CD4-positive, alpha-beta T cell (primary cell): ENCODE data around the gene MLXIPL. TPM values are rescaled to one million over a fixed set of nuclear protein-coding genes. Genes with fewer than 3 reads are reported as not detected.

ENCODE experiments used
- ATAC-seq: fragments of 200-7000 bp; cut with Tn5 transposase; one replicate; pipeline ENCODE4 v1.10.0; 2022; ENCODE audit warnings: mild to moderate bottlenecking; ENCODE audit not compliant: poor library complexity
- CTCF ChIA-PET: fragments of 350-600 bp; sonication (Branson Sonifier 250); formaldehyde crosslinking; loops from one replicate; lab custom pipeline; 2021; ENCODE audit warnings: antibody characterized with exemption, inconsistent platforms; lab: Charles Lee
- POLR2A ChIA-PET: fragments of 350-600 bp; sonication (Branson Sonifier 250); formaldehyde crosslinking; loops from one replicate; lab custom pipeline; 2021; ENCODE audit warnings: antibody characterized with exemption, inconsistent platforms; lab: Charles Lee
- DNase-seq, 14 experiments: peaks; one replicate each; pipeline ENCODE4 v3.0.0-alpha.2; 2013 to 2020; ENCODE audit warnings: mixed read lengths in 2 of 14
- H3K27ac ChIP-seq, 2 donors: one replicate each; pipeline versions ENCODE4 v1.5.1 to v1.7.0; 2013; ENCODE audit warnings: low read length in 2 of 2, low read depth in 1 of 2, mild to moderate bottlenecking in 1 of 2
- H3K27me3 ChIP-seq, 2 experiments: 1 replicate in 1 of 2; 2 replicates in 1 of 2; pipeline versions ENCODE4 v1.6.1 to v1.7.0; 2013; ENCODE audit warnings: low read length in 2 of 2, control low read depth in 1 of 2, mild to moderate bottlenecking in 1 of 2, moderate library complexity in 1 of 2; ENCODE audit not compliant: insufficient read depth in 2 of 2, control insufficient read depth in 1 of 2
- H3K36me3 ChIP-seq: one replicate; pipeline ENCODE4 v1.6.1; 2013; ENCODE audit warnings: low read length, control low read depth; ENCODE audit not compliant: insufficient read depth
- H3K4me1 ChIP-seq: one replicate; pipeline ENCODE4 v1.6.1; 2013; ENCODE audit warnings: low read length, control low read depth; ENCODE audit not compliant: insufficient read depth
- H3K4me3 ChIP-seq: one replicate; pipeline ENCODE4 v1.5.1; 2013; ENCODE audit warnings: mild to moderate bottlenecking, low read length, moderate library complexity
- H3K9me3 ChIP-seq, 2 experiments: 1 replicate in 1 of 2; 2 replicates in 1 of 2; pipeline versions ENCODE4 v1.6.1 to v1.7.0; 2013; ENCODE audit warnings: low read length in 2 of 2, mild to moderate bottlenecking in 2 of 2, control low read depth in 1 of 2, moderate library complexity in 1 of 2; ENCODE audit not compliant: control insufficient read depth in 1 of 2, insufficient read depth in 1 of 2
- H3K27ac Mint-ChIP-seq: one replicate; pipeline ENCODE4 v1.8.0; 2020; ENCODE audit warnings: mixed read lengths
- H3K27me3 Mint-ChIP-seq: one replicate; pipeline ENCODE4 v1.8.0; 2021; ENCODE audit warnings: mixed read lengths
- H3K36me3 Mint-ChIP-seq: one replicate; pipeline ENCODE4 v1.8.0; 2021; ENCODE audit warnings: low read depth, mixed read lengths
- H3K4me1 Mint-ChIP-seq: one replicate; pipeline ENCODE4 v1.8.0; 2021; ENCODE audit warnings: low read depth, mixed read lengths
- H3K4me3 Mint-ChIP-seq: one replicate; pipeline ENCODE4 v1.8.0; 2020; ENCODE audit warnings: mild to moderate bottlenecking, mixed read lengths
- H3K9me3 Mint-ChIP-seq: one replicate; pipeline ENCODE4 v1.8.0; 2020; ENCODE audit warnings: mixed read lengths
- CTCF ChIP-seq: fragments of 200-600 bp; IDR thresholded peaks from one replicate; pipeline ENCODE4 v1.8.0; 2022; ENCODE audit warnings: antibody characterized with exemption, mild to moderate bottlenecking
- intact Hi-C, 2 experiments: fragments of 100-400 bp; cut with DNase I in 1 of 2; cut with micrococcal nuclease in 1 of 2; formaldehyde crosslinking; loops; one replicate each; pipeline versions ENCODE4 v1.15.1 to v1.9.0; 2023 to 2025; cut with DNase I, micrococcal nuclease
- total RNA-seq, 174 experiments: library from RNA in 2 of 174; stranded (reverse) in 2 of 174; gene quantifications; one replicate each; pipeline ENCODE4 v1.2.3 and lab custom pipeline; 2021 to 2026

MLXIPL gene
- total RNA-seq, 2 experiments from 2014 or later: not detected

- POLR2A ChIA-PET: no interaction called here
- peaks cover 0 to 14% of the 10 kb centered on the region in 2 experiments for H3K9me3 ChIP-seq
- DNase-seq (no peak), ATAC-seq (no peak)
- H3K4me1 Mint-ChIP-seq: peaks cover 6% of the 10 kb centered on the region
- H3K36me3 ChIP-seq: no peaks in the 10 kb centered on the region
- no peak overlapping the region for H3K4me3 ChIP-seq
- CTCF ChIA-PET: no interaction called here
- intact Hi-C loops: no loop called here
- H3K4me1 ChIP-seq: peaks cover 10% of the 10 kb centered on the region
- H3K27me3 Mint-ChIP-seq: peaks cover 75% of the 10 kb centered on the region
- no peaks in the 10 kb centered on the region for H3K9me3 Mint-ChIP-seq
- H3K4me3 Mint-ChIP-seq: no peak overlapping the region
- no peak overlapping the region for H3K27ac ChIP-seq
- no peaks in the 10 kb centered on the region for H3K36me3 Mint-ChIP-seq
- no peak for TF ChIP-seq CTCF
- peaks cover 41 to 62% of the 10 kb centered on the region in 2 experiments for H3K27me3 ChIP-seq
- H3K27ac Mint-ChIP-seq: no peak overlapping the region
Measured at GRCh38 chr7:73650524-73650923, 26.2 kb upstream of the MLXIPL start.

DNA sequence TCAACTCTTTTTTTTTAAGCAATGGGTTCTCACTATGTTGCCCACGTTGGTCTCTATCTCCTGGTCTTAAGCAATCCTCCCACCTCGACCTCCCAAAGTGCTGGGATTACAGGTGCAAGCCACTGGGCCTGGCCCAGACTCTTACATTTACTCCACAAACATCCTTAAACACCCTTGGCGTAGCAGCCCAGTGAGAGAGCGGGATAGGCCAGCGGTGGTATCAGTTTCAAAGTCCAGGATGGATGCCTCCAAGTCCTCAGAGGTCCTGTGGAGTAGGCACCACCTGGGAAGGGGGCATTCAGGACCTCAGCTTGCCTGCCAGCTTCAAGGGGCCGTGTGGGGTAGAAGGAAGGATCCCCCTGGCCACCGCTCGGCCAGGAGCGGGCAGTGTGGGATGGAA, 25.3 kb upstream of the MLXIPL start:
- DNase-seq (no peak), ATAC-seq (no peak)
- Mint-ChIP-seq H3K4me1 (peaks cover 6% of the 10 kb centered on the region), H3K36me3 (no peaks in the 10 kb centered on the region), H3K27ac (no peak overlapping the region), H3K4me3 (no peak overlapping the region), H3K9me3 (no peaks in the 10 kb centered on the region), H3K27me3 (peaks cover 77% of the 10 kb centered on the region)
- Histone ChIP-seq H3K4me1 (peaks cover 10% of the 10 kb centered on the region), H3K9me3 (peaks cover 0 to 14% of the 10 kb centered on the region in 2 experiments), H3K36me3 (no peaks in the 10 kb centered on the region), H3K27ac (no peak overlapping the region), H3K4me3 (no peak overlapping the region), H3K27me3 (peaks cover 44 to 64% of the 10 kb centered on the region in 2 experiments)
- TF ChIP-seq CTCF: no peak
- ChIA-PET POLR2A (no interaction called here), CTCF (interaction anchor here (0.8 kb wide), 1 partner anchor 85 kb away, joined by 4 read pairs; no protein-coding TSS in a partner anchor)
- intact Hi-C loops: loop anchor here in 1 of 2 experiments (5.0 kb wide), 1 partner anchor 78 kb away; no protein-coding TSS in a partner anchor

GRCh38 chr7:73648593-73649332, 24.4 kb upstream of the MLXIPL start:
- intact Hi-C loops: loop anchor here in 1 of 2 experiments (5.0 kb wide), 1 partner anchor 79 kb away; no protein-coding TSS in a partner anchor
- Histone ChIP-seq H3K4me1 (peaks cover 10% of the 10 kb centered on the region), H3K27me3 (peaks cover 44 to 64% of the 10 kb centered on the region in 2 experiments), H3K9me3 (peaks cover 0 to 14% of the 10 kb centered on the region in 2 experiments), H3K4me3 (no peak overlapping the region), H3K36me3 (no peaks in the 10 kb centered on the region), H3K27ac (no peak overlapping the region)
- Mint-ChIP-seq H3K27me3 (peaks cover 81% of the 10 kb centered on the region), H3K9me3 (no peaks in the 10 kb centered on the region), H3K4me1 (peaks cover 6% of the 10 kb centered on the region), H3K36me3 (no peaks in the 10 kb centered on the region), H3K4me3 (no peak overlapping the region), H3K27ac (no peak overlapping the region)
- TF ChIP-seq CTCF: no peak
- DNase-seq: no peak
- CTCF ChIA-PET: interaction anchor here (0.8 kb wide), 1 partner anchor 86 kb away, joined by 4 read pairs; no protein-coding TSS in a partner anchor
- POLR2A ChIA-PET: no interaction called here
- no peak for ATAC-seq
